HG03457 (cell line): ENCODE results near the gene TMEM116.
"Not testable (repeated sequence)": the region's sequence is repeated elsewhere in the genome, so short reads cannot be mapped to it uniquely, and the experiment has no call there.

ENCODE experiments used
- ATAC-seq: cut with Tn5 transposase; IDR thresholded peaks from one replicate; pipeline ENCODE4 v1.9.1; 2021; ENCODE audit warnings: moderate number of reproducible peaks; ENCODE audit not compliant: unreplicated experiment

Gene TMEM116

DNA sequence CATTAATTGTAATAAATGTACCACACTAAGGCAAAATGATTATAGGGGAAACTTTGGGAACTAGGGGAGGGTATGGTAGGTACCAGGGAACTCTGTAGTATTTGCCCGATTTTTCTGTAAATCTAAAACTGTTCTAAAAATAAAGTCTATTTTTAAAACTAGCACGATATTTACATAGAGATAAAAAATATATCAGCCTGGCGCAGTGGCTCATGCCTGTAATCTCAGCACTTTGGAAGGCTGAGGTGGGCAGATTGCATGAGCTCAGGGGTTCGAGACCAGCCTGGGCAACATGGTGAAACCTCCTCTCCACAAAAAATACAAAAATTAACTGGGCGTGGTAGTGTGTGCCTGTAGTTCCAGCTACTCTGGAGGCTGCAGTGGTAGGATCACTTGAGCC, 32.4 kb downstream of the TMEM116 start:
- no peak for ATAC-seq

DNA sequence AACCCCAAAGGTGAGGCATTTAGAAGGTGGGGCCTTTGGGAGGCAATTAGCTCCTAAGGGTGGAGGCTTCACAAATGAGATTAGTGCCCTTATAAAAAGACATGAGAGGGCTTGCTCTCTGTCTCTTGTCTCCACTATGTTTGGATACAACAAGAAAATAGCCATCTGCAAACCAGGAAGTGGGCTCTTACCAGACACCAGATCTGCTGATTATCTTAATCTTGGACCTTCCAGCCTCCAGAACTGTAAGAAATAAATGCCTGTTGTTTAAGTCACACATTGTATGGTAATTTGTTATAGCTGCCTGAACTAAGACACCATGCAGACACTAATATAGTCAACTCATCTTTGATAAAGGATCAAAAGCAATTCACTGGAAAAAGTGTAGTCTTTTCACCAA, 34.4 kb downstream of the TMEM116 start:
- ATAC-seq = no peak

DNA sequence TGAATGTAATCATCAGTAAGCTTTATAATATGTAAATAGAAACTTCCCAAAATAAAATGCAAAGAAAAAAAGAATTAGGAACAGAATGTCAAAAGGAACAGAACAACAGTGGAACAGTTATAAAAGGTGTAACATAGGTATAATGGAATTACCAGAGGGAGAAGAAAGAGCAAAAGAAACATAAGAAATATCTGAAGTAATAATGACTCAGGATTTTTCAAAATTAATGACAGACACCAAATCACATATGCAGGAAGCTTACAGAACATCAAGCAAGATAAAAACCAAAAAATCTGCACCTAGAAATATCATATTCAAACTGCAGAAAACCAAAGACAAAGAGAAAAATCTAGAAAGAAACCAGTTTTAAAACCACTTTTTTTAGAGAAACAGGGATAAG, 36.1 kb downstream of the TMEM116 start:
- ATAC-seq = no peak

DNA sequence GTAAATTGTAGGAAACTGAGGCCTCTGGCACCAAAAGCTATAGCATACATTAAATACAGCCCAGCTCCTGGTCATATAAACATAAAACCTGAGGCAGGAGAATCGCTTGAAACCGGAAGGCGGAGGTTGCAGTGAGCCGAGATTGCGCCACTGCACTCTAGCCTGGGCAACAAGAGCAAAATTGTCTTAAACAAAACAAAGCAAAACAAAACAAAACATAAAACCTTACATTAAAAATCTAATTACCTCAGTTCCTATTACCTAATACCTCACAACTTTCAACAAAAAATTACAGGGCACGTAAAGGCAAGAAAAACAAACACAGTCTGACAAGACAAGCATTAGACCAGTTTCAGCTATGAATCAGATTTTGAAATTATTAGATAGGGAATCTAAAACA, 36.7 kb downstream of the TMEM116 start:
- no peak for ATAC-seq

DNA sequence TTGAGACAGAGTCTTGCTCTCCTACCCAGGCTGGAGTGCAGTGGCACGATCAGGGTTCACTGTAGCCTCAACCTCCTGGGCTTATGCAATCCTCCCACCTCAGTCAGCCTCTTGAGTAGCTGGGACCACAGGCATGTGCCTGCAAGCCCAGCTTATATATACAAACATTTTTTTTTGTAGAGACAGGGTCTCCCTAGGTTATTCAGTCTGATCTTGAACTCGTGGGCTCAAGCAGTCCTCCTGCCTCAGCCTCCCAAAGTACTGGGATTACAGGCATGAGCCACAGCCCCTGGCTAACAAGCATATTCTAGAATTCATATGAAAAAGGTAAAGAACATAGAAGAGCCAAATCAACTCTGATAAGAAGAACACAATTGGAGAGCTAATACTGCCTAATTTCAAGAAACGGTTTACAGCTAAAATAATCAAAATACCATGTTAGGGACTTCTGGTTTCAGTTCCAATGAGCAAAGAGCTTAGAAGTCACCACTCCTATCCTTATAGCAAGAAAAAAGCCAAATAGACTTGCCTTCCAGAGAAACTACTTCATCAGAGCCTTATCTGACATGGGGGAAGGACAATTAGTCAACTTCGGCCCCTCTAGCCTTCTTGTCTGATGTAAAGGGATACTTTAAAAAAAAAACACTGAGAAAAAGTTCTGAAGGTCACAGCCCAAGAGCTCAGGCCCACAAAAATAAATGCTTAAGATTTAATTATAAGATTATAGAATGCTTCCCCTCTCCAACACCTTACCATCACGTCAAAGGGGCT, 37.6 kb downstream of the TMEM116 start:
- ATAC-seq = no peak

DNA sequence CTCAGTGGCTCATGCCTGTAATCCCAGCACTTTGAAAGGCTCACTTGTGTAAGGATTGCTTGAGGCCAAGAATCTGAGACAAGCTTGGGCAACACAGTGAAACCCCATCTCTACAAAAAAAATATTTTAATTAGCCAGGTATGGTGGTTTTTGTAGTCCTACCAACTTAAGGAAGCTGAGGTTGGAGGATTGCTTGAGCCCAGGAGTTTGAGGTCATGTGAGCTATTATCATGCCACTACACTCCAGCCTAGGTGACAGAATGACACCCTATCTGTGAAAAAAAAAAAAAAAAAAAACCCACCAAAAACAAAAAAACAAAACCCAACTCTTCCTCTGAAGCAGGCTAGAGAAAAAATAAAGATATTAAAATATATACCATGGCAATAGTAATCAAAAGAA, 41.2 kb downstream of the TMEM116 start:
- no peak for ATAC-seq

DNA sequence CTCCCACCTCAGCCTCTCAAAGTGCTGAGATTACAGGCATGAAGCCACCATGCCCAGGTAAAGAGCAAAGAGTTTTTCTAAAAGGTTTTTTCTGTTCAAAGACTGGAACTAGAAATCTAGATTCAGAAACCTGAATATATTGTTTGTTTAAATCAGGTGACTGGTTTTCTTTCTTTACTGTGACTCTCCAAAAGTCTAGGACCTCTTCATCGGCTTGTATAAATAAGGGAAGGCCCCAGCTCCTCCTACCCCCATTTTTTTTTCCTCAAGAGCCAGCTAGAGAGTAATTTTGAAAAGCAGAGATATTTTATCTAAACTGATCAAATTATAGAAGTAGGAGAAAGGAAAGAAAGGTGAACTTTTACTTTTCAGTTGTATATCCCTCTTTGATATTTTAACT, 48.0 kb downstream of the TMEM116 start:
- no peak for ATAC-seq

DNA sequence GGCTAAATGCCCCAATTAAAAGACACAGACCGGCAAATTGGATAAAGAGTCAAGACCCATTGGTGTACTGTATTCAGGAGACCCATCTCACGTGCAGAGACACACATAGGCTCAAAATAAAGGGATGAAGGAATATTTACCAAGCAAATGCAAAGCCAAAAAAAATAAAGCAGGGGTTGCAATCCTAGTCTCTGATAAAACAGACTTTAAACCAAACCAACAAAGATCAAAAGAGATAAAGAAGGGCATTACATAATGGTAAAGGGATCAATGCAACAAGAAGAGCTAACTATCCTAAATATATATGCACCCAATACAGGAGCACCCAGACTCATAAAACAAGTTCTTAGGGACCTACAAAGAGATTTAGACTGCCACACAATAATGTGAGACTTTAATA, 53.4 kb downstream of the TMEM116 start:
- not testable (repeated sequence) for ATAC-seq

DNA sequence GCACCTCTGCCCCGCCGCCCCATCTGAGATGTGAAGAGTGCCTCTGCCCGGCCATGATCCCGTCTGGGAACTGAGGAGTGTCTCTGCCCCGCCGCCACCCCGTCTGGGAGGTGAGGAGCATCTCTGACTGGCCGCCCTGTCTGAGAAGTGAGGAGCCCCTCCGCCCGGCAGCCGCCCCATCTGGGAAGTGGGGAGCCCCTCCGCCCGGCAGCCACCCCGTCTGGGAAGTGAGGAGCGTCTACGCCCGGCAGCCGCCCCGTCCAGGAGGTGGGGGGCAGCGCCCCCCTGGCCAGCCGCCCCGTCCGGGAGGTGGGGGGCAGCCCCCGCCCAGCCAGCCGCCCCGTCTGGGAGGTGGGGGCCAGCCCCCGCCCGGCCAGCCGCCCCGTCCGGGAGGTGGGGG, 55.7 kb downstream of the TMEM116 start:
- ATAC-seq = not testable (repeated sequence)

DNA sequence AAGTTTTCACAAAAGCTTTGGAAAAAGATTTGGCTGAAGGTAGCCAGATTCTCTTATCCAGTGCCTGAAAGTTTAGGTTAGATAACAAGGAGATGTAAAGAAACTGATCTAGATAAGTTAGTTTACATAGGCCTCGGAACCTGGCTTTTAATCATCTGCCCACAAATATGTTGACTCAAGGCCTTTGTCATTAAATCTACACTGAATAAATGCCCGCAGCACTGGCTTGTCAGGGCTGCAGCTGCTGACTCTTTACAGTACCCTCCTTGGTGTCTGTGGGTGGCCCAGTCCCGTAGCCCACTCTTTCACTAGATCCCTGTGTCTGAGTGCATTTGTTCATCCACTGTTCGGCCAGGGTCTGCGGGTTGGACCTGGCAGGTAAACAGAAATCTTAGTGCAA, 58.0 kb downstream of the TMEM116 start:
- no peak for ATAC-seq

DNA sequence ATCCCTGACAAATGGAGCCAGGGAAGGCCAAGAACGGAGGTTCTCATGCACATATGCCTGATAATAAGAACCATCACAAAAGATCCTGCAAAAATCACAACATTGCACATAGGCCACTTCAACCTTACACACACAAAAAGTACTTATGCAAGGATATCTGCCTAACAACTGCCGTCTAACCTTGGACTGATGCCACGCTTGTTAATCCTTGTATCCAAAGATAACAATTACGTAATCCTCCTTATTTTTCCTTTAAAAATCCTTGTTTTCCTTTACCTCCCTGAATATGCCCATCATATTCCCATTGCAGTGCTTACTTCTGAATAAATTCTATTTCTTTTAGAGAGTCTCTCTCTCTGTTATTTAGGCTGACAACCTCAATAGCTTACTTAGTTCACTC, 59.5 kb downstream of the TMEM116 start:
- no peak for ATAC-seq

DNA sequence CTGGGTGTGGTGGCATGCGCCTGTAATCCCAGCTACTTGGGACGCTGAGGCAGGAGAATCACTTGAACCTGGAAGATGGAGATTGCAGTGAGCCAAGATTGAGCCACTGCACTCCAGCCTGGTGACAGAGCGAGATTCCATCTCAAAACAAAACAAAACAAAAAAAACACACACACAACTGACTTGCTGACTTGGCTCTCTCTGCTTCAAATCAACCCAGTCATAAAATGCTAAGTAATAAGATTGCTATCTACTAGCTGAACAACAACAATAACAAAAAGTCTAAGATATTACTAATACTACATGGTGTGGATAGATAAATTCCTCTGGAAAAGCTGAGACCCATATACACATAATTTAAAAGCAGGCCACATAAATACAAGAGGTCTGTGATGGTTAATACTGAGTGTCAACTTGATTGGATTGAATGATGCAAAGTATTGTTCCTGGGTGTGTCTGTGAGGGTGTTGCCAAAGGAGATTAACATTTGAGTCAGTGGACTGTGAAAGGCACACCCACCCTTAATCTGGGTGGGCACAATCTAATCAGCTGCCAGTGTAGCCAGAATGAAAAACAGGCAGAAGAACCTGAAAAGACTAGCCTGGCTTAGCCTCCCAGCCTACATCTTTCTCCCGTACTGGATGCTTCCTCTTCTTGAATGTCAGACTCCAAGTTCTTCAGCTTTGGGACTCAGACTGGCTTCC, 60.7 kb downstream of the TMEM116 start:
- ATAC-seq = not testable (repeated sequence)

DNA sequence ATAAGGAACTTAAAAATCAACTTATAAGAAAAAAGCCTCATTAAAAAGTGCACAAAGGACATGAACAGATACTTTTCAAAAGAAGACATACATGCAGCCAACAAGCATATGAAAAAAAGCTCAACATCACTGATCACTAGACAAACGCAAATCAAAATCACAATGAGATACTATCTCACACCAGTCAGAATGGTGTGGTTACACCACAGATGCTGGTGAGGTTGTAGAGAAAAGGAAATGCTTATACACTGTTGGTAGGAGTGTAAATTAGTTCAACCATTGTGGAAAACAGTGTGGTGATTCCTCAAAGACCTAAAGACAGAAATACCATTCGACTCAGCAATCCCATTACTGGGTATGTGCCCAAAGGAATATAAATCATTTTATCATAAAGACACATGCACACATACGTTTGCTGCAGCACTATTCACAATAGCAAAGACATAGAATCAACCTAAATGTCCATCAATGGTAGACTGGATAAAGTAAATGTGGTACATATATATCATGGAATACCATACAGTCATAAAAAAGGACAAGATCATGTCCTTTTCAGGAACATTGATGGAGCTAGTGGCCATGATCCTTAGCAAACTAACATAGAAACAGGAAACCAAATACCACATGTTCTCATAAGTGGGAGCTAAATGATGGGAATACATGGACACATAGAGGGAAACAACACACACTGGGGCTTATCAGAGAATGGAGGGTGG, 61.8 kb downstream of the TMEM116 start:
- ATAC-seq = not testable (repeated sequence)

DNA sequence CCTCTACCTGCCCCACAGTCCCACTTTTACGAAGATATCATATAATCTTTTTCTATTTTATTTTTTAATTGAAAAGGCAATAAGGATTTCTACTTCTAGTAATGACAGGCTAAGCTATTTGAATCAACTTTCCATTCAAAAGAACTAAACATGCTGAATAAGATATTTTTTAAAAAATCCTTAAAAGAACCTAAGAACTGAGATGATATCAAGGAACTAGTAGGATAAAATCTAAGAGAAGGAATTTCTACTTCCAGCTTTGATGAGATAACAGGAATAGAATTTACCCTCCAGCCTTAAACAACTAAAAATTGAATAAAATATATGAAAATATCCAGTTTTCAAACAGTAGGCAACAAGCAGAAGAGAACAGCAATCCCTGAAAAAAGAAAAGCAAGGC, 69.0 kb downstream of the TMEM116 start:
- no peak for ATAC-seq

DNA sequence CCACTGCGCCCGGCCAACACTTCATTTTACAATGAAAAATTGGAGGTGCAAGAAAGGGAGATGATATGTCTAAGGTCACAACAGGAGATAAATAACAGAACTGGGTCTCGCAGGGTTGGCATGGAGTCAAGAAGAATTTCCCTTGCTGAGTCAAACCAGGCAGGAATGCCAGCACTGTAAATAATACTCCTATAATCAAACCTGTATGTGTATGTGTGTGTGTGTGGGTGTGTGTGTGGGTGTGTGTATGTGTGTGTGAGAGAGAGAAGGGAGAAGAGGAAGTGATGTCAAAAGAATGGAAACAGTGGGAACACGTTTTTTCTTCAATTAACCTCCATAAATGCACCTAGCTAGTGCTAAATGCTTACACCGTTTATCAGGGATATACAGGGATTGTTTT, 70.4 kb downstream of the TMEM116 start:
- no peak for ATAC-seq

DNA sequence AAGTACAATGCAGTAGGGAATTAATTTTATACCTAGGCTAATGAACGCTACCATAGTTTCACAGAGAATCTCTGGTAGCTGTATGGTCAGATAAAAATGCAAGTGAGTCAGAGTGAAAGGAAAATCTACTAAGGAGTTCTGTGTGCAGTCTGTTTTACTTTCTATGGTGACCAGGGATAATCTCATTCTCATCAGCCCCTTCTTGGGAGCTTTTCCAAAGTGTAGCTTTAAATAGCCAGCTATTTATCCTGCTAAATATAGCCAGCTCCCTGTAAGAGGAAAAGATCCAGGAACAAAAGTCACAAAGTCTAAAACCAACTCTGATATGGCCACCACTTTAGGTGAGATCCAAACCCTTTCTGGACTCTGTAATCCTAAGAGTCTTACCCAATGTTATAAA, 75.5 kb downstream of the TMEM116 start:
- no peak for ATAC-seq

DNA sequence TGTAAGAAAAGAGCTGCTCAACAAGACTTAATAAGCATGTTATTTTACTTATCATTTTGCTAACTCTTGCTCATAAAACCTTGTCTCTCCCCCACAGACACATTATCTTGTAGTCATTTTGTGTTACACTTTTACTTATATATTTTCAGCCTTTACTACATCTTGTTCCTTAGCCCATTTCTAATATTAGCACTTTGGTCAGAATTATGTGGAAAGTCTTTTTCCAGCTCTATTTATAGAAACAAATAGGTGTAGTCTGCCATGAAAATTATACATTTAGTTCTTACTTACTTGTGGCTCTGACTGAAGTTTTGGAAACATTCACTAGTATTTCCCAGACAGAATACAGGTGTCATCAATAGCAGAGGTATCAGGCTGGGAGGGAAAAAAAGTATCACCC, 76.1 kb downstream of the TMEM116 start:
- no peak for ATAC-seq

DNA sequence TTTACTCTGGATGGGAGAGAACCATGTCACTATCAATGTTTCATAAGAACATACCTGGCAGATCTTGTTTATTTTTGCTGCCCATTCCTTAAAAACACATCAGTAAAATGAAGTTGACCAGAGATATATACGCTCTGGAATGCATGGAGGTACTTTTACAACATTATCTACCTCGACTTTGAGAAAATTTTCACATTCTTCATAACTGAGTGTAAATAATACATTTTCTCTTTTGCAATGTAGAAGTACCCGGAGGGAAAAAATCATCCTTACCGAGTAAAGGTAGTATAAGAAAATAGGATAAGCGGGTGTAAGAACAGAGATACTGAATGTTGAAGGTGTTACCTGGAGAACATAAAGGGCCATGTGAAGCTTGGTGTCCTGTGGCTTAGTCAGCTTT, 80.7 kb downstream of the TMEM116 start:
- ATAC-seq = no peak

DNA sequence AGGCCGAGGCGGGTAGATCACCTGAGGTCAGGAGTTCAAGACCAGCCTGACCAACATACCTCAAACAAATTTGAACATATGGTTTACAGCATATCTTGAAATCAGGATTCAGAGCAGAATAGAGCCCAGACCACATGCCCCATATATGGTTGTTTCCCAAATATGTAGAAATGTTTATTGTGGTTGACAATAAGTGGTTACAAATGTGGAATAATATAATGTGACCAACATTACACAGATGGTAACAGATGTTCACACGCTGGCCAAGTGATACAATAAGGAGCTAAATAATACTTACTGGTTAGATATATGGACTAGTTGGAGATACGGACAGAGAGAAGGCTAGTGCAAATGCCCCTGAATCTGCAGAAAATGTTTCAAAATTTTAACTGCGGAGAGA, 85.6 kb downstream of the TMEM116 start:
- ATAC-seq = no peak

DNA sequence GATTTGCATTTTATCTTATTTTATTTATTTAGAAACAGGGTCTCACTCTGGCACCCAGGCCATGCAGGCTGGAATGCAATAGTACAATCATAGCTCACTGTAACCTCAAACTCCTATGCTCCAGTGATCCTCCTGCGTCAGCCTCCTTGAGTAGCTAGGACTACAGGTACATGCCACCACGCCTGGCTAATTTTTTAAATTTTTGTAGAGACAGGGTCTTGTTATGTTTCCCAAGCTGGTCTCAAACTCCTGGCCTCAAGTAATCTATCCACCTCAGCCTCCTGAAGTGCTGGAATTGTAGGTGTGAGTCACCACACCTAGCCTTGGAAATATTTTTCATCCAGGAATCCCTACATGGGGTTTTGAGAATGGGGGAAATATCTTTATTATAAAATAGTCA, 86.3 kb downstream of the TMEM116 start:
- ATAC-seq = no peak

DNA sequence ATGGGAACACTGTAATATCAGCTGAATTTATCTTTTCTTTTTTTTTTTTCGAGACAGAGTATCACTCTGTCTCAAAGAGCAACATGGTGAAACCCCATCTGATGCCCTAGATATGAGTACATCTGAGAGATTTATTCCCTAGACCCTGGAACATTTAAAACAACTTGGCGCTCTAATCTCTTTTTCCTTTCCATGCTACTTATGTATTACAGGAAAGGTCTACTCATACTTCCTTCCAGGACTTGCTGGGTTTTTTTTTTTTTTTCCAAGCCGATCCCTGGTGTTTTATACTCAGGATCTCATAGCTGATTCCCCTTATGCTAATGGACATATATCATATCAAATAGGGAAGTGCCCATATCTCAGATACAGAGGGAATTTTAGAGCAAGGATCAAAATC, 87.8 kb downstream of the TMEM116 start:
- ATAC-seq = no peak

DNA sequence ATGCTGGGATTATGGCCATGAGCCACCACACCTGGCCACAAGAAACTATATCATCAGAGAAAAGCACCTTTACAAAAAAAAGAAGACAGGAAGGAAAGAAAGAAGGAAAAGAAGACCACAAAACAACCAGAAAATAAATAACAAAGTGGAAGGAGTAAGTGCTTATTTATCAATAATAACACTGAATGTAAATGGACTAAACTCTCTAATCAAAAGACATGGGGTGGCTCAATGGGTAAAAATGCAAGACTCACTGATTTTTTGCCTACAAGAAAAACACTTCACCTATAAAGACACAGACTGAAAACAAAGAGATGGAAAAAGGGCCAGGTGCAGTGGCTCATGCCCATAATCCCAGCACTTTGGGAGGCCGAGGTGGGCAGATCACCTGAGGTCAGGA, 105.2 kb downstream of the TMEM116 start:
- ATAC-seq = no peak
